ENCODE results near the gene C6orf47. TPM values are rescaled to one million over a fixed set of nuclear protein-coding genes. Genes with fewer than 3 reads are reported as not detected.
A peak's percentile ranks its signal among the peaks of the same experiment; 100 is the strongest.

Gene C6orf47
- total RNA-seq, 1 experiment from 2014 or later, result 13.8 TPM

GRCh38 chr6:31702405-31702818, 41.8 kb upstream of the C6orf47 start:
- H2AFZ ChIP-seq (ENCODE audit: low read length), result peak overlapping the region; percentile 22; the same call in 1 of the 2 replicates
- peak; percentile 65 for DNase-seq
- no peaks in the 10 kb centered on the region for H3K9me3 ChIP-seq (ENCODE audit: low read length)
- H3K36me3 ChIP-seq (ENCODE audit: insufficient read depth, low read length), result no peaks in the 10 kb centered on the region; the same call in 1 of the 2 replicates
- H3K4me1 ChIP-seq (ENCODE audit: low read length), result peaks cover 34% of the 10 kb centered on the region
- H3K4me3 ChIP-seq (ENCODE audit: low read length), result peak overlapping the region; percentile 84
- peak overlapping the region; percentile 86 for H3K27ac ChIP-seq (ENCODE audit: low read length)
- no peaks in the 10 kb centered on the region for H4K20me1 ChIP-seq (ENCODE audit: insufficient read depth, low read depth, low read length)
- peak overlapping the region; percentile 92 for H3K9ac ChIP-seq (ENCODE audit: low read length)
- H3K79me2 ChIP-seq (ENCODE audit: low read length), result peaks cover 27% of the 10 kb centered on the region
- peak overlapping the region; percentile 93 for H3K4me2 ChIP-seq (ENCODE audit: low read depth, low read length, poor library complexity, severe bottlenecking)
- no peaks in the 10 kb centered on the region for H3K9me2 ChIP-seq (replicated peaks; ENCODE audit: insufficient read depth, low read length)
- H3K27me3 ChIP-seq (ENCODE audit: low read length), result no peaks in the 10 kb centered on the region

- no peaks in the 10 kb centered on the region for H3K27me3 ChIP-seq (ENCODE audit: low read length)
- H3K79me2 ChIP-seq (ENCODE audit: low read length), result peaks cover 27% of the 10 kb centered on the region
- peak overlapping the region; percentile 86 for H3K27ac ChIP-seq (ENCODE audit: low read length)
- peak overlapping the region; percentile 93 for H3K4me2 ChIP-seq (ENCODE audit: low read depth, low read length, poor library complexity, severe bottlenecking)
- peak overlapping the region; percentile 84 for H3K4me3 ChIP-seq (ENCODE audit: low read length)
- no peaks in the 10 kb centered on the region for H3K9me2 ChIP-seq (replicated peaks; ENCODE audit: insufficient read depth, low read length)
- no peaks in the 10 kb centered on the region for H3K9me3 ChIP-seq (ENCODE audit: low read length)
- no peaks in the 10 kb centered on the region for H4K20me1 ChIP-seq (ENCODE audit: insufficient read depth, low read depth, low read length)
- H3K9ac ChIP-seq (ENCODE audit: low read length), result peak overlapping the region; percentile 92
- H2AFZ ChIP-seq (ENCODE audit: low read length), result no peak overlapping the region
- DNase-seq, result peak; percentile 79
- H3K36me3 ChIP-seq (ENCODE audit: insufficient read depth, low read length), result no peaks in the 10 kb centered on the region; the same call in 1 of the 2 replicates
- H3K4me1 ChIP-seq (ENCODE audit: low read length), result peaks cover 34% of the 10 kb centered on the region
Observed at GRCh38 chr6:31701666-31702404, 41.3 kb upstream of the C6orf47 start.

- no peaks in the 10 kb centered on the region for H3K27me3 ChIP-seq (ENCODE audit: low read length)
- H3K4me2 ChIP-seq (ENCODE audit: low read depth, low read length, poor library complexity, severe bottlenecking), result peak overlapping the region; percentile 93
- no peaks in the 10 kb centered on the region for H3K9me2 ChIP-seq (replicated peaks; ENCODE audit: insufficient read depth, low read length)
- H4K20me1 ChIP-seq (ENCODE audit: insufficient read depth, low read depth, low read length), result no peaks in the 10 kb centered on the region
- H3K27ac ChIP-seq (ENCODE audit: low read length), result peak overlapping the region; percentile 86
- H3K4me1 ChIP-seq (ENCODE audit: low read length), result peaks cover 34% of the 10 kb centered on the region
- H3K9ac ChIP-seq (ENCODE audit: low read length), result peak overlapping the region; percentile 92
- H3K79me2 ChIP-seq (ENCODE audit: low read length), result peaks cover 27% of the 10 kb centered on the region
- no peaks in the 10 kb centered on the region for H3K9me3 ChIP-seq (ENCODE audit: low read length)
- no peak for DNase-seq
- peak overlapping the region; percentile 84 for H3K4me3 ChIP-seq (ENCODE audit: low read length)
- H3K36me3 ChIP-seq (ENCODE audit: insufficient read depth, low read length), result no peaks in the 10 kb centered on the region; the same call in 1 of the 2 replicates
- H2AFZ ChIP-seq (ENCODE audit: low read length), result no peak overlapping the region
Observed at GRCh38 chr6:31700740-31701401, 40.3 kb upstream of the C6orf47 start.

GRCh38 chr6:31697555-31697954, 37.0 kb upstream of the C6orf47 start:
- Histone ChIP-seq H3K4me3 (ENCODE audit: low read length) (no peak overlapping the region), H3K9me3 (ENCODE audit: low read length) (no peaks in the 10 kb centered on the region), H3K27ac (ENCODE audit: low read length) (peak overlapping the region; percentile 12; the same call in 1 of the 2 replicates), H3K4me1 (ENCODE audit: low read length) (peaks cover 26% of the 10 kb centered on the region), H3K27me3 (ENCODE audit: low read length) (no peaks in the 10 kb centered on the region), H4K20me1 (ENCODE audit: insufficient read depth, low read depth, low read length) (no peaks in the 10 kb centered on the region), H3K4me2 (ENCODE audit: low read depth, low read length, poor library complexity, severe bottlenecking) (no peak overlapping the region), H3K79me2 (ENCODE audit: low read length) (peaks cover 23% of the 10 kb centered on the region), H3K9ac (ENCODE audit: low read length) (no peak overlapping the region), H3K9me2 (replicated peaks; ENCODE audit: insufficient read depth, low read length) (no peaks in the 10 kb centered on the region), H3K36me3 (ENCODE audit: insufficient read depth, low read length) (no peaks in the 10 kb centered on the region; the same call in 1 of the 2 replicates), H2AFZ (ENCODE audit: low read length) (no peak overlapping the region)
- no peak for DNase-seq

GRCh38 chr6:31693535-31693934, 33.0 kb upstream of the C6orf47 start:
- H3K27ac ChIP-seq (ENCODE audit: low read length), result no peak overlapping the region
- no peak for DNase-seq
- H2AFZ ChIP-seq (ENCODE audit: low read length), result no peak overlapping the region
- H3K27me3 ChIP-seq (ENCODE audit: low read length), result no peaks in the 10 kb centered on the region
- H3K9me2 ChIP-seq (replicated peaks; ENCODE audit: insufficient read depth, low read length), result no peaks in the 10 kb centered on the region
- no peaks in the 10 kb centered on the region for H3K9me3 ChIP-seq (ENCODE audit: low read length)
- no peak overlapping the region for H3K4me3 ChIP-seq (ENCODE audit: low read length)
- H3K9ac ChIP-seq (ENCODE audit: low read length), result no peak overlapping the region
- H4K20me1 ChIP-seq (ENCODE audit: insufficient read depth, low read depth, low read length), result no peaks in the 10 kb centered on the region
- H3K4me2 ChIP-seq (ENCODE audit: low read depth, low read length, poor library complexity, severe bottlenecking), result no peak overlapping the region
- peaks cover 20% of the 10 kb centered on the region for H3K4me1 ChIP-seq (ENCODE audit: low read length)
- H3K36me3 ChIP-seq (ENCODE audit: insufficient read depth, low read length), result peaks cover 8% of the 10 kb centered on the region; the same call in 1 of the 2 replicates
- no peaks in the 10 kb centered on the region for H3K79me2 ChIP-seq (ENCODE audit: low read length)

- Histone ChIP-seq H3K79me2 (ENCODE audit: low read length) (no peaks in the 10 kb centered on the region), H3K4me3 (ENCODE audit: low read length) (no peak overlapping the region), H4K20me1 (ENCODE audit: insufficient read depth, low read depth, low read length) (no peaks in the 10 kb centered on the region), H2AFZ (ENCODE audit: low read length) (no peak overlapping the region), H3K27me3 (ENCODE audit: low read length) (no peaks in the 10 kb centered on the region), H3K4me1 (ENCODE audit: low read length) (peaks cover 17% of the 10 kb centered on the region), H3K27ac (ENCODE audit: low read length) (no peak overlapping the region), H3K9ac (ENCODE audit: low read length) (no peak overlapping the region), H3K4me2 (ENCODE audit: low read depth, low read length, poor library complexity, severe bottlenecking) (no peak overlapping the region), H3K9me2 (replicated peaks; ENCODE audit: insufficient read depth, low read length) (no peaks in the 10 kb centered on the region), H3K36me3 (ENCODE audit: insufficient read depth, low read length) (peaks cover 11% of the 10 kb centered on the region; the same call in 1 of the 2 replicates), H3K9me3 (ENCODE audit: low read length) (no peaks in the 10 kb centered on the region)
- DNase-seq, result no peak
Observed at GRCh38 chr6:31692886-31693285, 32.3 kb upstream of the C6orf47 start.

- Histone ChIP-seq H4K20me1 (ENCODE audit: insufficient read depth, low read depth, low read length) (no peaks in the 10 kb centered on the region), H3K4me2 (ENCODE audit: low read depth, low read length, poor library complexity, severe bottlenecking) (no peak overlapping the region), H3K79me2 (ENCODE audit: low read length) (no peaks in the 10 kb centered on the region), H2AFZ (ENCODE audit: low read length) (no peak overlapping the region), H3K4me3 (ENCODE audit: low read length) (no peak overlapping the region), H3K9ac (ENCODE audit: low read length) (no peak overlapping the region), H3K9me3 (ENCODE audit: low read length) (no peaks in the 10 kb centered on the region), H3K27ac (ENCODE audit: low read length) (no peak overlapping the region), H3K4me1 (ENCODE audit: low read length) (peaks cover 13% of the 10 kb centered on the region), H3K9me2 (replicated peaks; ENCODE audit: insufficient read depth, low read length) (no peaks in the 10 kb centered on the region), H3K27me3 (ENCODE audit: low read length) (no peaks in the 10 kb centered on the region), H3K36me3 (ENCODE audit: insufficient read depth, low read length) (peaks cover 11% of the 10 kb centered on the region; the same call in 1 of the 2 replicates)
- DNase-seq, result no peak
Observed at GRCh38 chr6:31692353-31692752, 31.8 kb upstream of the C6orf47 start.

- Histone ChIP-seq H3K4me1 (ENCODE audit: low read length) (peaks cover 13% of the 10 kb centered on the region), H4K20me1 (ENCODE audit: insufficient read depth, low read depth, low read length) (no peaks in the 10 kb centered on the region), H3K9ac (ENCODE audit: low read length) (no peak overlapping the region), H3K4me2 (ENCODE audit: low read depth, low read length, poor library complexity, severe bottlenecking) (no peak overlapping the region), H2AFZ (ENCODE audit: low read length) (no peak overlapping the region), H3K79me2 (ENCODE audit: low read length) (no peaks in the 10 kb centered on the region), H3K9me3 (ENCODE audit: low read length) (no peaks in the 10 kb centered on the region), H3K27me3 (ENCODE audit: low read length) (no peaks in the 10 kb centered on the region), H3K27ac (ENCODE audit: low read length) (no peak overlapping the region), H3K9me2 (replicated peaks; ENCODE audit: insufficient read depth, low read length) (no peaks in the 10 kb centered on the region), H3K36me3 (ENCODE audit: insufficient read depth, low read length) (peaks cover 11% of the 10 kb centered on the region; the same call in 1 of the 2 replicates), H3K4me3 (ENCODE audit: low read length) (no peak overlapping the region)
- DNase-seq, result no peak
Observed at GRCh38 chr6:31691564-31692108, 31.1 kb upstream of the C6orf47 start.
